NCI-H2107 treated with DMSO at 0.1 percent for 48 hours (cell line): ENCODE results near the gene ATP11A.

Experiments used
- DNase-seq: peaks from one replicate; lab custom pipeline; 2025; ENCODE audit not compliant: unreplicated experiment; lab: John Stamatoyannopoulos, UW

The ATP11A gene

DNA sequence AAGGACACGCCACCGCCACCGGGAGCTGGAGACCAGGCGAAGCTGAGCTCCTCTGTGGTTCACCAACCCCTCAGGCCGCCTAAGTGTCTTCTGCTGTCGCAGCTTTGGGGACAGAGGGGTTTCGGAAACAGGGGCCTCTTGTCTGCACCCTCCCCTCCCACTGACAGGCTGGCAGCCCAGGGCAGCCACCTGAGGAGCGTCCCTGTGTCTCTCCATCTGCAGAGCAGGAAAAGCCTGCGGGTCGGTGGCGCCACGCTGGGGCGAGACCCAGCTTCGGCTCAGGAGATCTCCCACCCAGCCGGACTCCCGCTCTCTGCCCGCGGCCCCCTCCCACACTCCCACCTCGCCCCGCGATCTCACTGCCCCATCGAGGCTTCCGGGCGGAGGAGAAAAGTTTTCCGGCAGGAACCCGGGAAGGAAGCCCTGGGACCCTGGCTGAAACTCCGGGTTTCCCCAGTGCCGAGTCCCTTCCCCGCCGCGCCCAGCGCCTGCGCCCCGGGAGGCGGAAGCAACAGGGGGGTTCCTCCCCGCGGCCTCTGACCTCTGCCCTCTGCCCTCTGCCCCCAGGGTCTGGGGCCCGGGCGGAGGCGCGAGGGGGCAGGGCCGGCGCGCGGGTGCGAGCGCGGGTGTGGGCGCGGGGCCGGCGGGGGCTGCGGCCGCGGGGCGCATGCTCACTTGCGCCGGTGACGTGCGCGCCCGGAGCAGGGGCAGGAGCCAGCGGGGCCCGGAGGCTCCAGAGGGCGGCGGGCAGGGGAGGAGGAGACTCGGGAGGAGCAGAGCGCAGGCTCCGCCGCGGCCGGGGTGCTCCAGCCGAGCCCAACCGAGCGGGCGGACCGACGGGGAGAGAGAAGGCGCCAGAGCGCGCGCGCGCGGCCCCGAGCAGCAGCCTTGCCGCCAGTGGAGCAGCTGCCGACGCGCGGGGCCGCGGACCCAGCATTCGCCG, at the start of gene ATP11A:
Gene ATP11A (plus strand): TSS at position 736 of the 943 bp plus-strand sequence. CDS start 379 bp downstream, outside the sequence.
- DNase-seq, result peak; percentile 43

- DNase-seq, result no peak
Measured at GRCh38 chr13:112641456-112642089, 48.3 kb upstream of the ATP11A start.

DNA sequence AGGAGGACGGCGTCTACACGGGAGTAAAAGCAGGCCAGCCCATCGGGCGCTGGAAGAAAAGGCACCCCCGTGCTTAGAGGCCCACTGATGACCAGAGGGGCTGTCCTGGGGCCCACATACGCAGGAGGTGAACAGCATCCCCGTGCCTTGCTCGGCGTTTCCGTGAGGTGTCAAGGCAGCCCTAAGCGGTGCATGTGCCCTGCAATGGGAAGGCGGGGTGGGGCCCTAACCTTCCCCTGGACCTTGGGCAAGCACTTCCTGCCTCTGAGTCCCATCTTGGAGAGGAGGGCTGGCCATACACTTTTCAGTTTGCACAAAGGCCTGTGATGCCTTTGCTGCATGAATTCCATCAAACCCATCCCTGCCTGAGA, 47.8 kb upstream of the ATP11A start:
- DNase-seq, result no peak

DNA sequence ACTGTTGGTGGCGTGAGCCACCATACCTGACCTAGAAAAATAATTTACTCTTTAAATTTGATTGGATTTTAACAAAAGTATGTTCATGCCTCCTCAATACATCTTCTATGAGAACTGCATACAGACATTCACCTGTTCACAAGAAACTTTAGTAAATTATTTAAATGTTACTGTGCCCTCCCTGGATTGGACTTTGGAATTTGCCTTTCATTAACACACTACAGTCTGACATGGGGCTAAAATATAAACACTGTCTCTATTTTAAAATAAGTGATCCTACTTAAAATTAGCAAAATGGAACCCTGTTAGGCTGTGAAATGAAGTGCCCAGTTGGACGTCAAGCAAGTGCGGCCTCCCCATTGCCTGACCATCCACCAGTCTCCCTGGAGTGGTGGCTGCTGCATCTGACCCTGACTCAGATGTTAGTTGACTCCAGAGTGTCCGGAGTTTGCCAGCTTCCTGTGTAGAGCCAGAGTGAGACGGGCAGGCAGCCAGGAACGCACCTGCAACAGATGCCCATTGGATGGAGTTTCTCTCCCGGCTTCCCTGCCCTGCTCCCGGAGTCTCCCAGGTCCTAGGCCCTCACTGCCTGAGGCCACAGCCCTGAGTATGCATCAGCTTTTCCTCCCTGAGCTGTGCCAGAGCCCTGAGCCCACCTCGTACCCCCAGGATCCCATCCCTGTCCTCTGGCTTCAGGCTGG, 45.9 kb upstream of the ATP11A start:
- no peak for DNase-seq

DNA sequence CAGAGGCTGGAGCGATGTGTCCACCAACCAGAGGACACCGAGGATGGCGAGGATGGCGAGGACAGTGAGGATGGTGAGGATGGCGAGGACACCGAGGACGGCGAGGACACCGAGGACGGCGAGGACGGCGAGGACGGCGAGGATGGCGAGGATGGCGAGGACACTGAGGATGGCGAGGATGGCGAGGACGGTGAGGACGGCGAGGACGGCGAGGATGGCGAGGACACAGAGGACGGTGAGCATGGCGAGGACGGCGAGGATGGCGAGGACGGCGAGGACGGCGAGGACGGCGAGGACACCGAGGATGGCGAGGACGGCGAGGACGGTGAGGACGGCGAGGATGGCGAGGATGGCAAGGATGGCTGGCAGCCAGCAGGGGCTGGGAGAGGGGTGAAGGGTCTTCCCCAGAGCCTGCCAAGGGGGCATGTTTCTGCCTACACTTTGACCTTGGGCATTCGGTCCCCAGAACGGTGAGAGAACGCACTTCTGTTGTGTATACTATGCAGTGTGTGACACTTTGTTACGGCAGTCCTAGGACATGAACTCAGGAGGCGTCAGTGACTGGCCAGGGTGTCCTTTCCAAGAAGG, 44.4 kb upstream of the ATP11A start:
- DNase-seq, result no peak

DNA sequence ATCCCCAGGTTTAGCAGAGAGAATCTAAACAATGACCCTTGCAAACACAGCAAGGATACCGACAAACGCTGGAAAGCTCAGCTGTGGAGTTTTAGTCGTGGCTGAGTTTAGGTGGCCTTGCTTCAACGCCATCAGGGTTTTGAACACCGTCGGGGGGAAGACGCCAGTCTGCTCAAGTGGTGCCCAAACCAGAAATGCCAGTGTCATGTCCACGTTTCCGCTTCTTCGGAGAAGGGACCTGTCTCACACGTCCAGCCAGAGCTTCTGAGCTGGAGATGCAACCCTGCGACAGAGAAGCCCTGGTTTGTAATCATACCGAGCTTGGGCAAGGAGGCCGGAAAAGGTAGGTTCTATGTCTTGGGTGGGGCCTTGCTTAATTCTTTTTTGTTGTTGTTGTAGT, 42.6 kb upstream of the ATP11A start:
- no peak for DNase-seq

GRCh38 chr13:112648101-112648500, 41.7 kb upstream of the ATP11A start:
- no peak for DNase-seq

- DNase-seq, result no peak
Measured at GRCh38 chr13:112648966-112649690, 40.7 kb upstream of the ATP11A start.

- no peak for DNase-seq
Measured at GRCh38 chr13:112651311-112651710, 38.5 kb upstream of the ATP11A start.

GRCh38 chr13:112651750-112652511, 37.9 kb upstream of the ATP11A start:
- DNase-seq, result no peak

GRCh38 chr13:112652512-112653070, 37.2 kb upstream of the ATP11A start:
- DNase-seq, result no peak

DNA sequence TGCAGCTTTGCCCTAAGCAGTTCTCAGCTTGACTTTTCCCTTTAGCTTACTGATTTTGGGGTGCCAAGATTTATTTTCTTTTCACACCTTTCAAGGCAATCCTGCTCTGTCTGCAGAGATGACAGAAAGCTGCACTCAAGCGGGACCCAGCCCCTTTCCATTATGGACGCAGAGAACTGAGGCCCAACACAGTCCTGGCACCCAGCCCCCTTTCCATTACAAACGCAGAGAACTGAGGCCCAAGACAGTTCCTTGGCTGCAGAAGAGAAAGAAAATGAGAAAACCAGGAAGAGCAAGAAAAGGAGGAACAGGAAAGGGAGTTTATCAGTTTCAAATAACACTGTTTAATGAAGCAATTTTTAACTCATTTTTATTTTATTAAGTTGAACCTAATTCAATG, 36.8 kb upstream of the ATP11A start:
- DNase-seq, result no peak

DNA sequence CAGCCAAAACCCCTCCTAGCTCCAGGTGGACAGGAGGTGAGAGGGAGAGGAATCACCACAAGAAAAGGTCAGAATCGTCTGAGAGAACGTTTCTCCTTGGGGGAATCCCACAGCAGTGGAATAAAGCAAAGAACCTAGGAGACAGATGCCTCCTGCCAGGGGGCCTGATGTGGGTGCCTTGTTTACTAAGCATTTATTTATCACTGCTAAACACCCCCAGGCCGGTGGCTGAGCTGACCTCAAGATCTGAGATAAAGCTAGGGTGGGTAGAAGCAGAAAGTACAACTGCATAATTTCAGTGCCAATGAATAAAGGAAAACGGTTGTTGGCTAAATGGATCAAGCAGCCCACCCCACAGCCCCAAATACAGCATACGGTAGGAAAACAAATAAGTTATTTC, 33.9 kb upstream of the ATP11A start:
- no peak for DNase-seq

GRCh38 chr13:112657850-112658445, 31.9 kb upstream of the ATP11A start:
- no peak for DNase-seq

DNA sequence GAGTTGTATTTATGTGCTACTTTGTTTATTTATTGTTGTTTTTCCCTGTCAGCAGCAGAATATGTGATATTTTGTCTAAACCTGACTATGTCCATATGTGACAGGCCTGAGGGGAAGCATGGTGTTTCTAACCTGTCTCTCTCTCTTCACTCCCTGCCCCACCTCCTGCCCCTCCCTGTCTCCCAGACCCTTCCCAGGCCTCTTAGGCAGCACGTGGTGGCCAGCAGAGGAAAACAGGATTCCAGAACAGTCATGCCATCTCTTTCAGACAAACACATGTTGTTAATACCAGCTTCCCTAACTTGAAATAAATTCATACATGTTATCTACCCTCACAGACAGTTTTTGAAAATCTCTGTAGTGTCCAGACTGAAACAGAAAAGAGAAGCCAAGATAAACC, 31.0 kb upstream of the ATP11A start:
- DNase-seq, result no peak

- no peak for DNase-seq
Measured at GRCh38 chr13:112661291-112661690, 28.5 kb upstream of the ATP11A start.

DNA sequence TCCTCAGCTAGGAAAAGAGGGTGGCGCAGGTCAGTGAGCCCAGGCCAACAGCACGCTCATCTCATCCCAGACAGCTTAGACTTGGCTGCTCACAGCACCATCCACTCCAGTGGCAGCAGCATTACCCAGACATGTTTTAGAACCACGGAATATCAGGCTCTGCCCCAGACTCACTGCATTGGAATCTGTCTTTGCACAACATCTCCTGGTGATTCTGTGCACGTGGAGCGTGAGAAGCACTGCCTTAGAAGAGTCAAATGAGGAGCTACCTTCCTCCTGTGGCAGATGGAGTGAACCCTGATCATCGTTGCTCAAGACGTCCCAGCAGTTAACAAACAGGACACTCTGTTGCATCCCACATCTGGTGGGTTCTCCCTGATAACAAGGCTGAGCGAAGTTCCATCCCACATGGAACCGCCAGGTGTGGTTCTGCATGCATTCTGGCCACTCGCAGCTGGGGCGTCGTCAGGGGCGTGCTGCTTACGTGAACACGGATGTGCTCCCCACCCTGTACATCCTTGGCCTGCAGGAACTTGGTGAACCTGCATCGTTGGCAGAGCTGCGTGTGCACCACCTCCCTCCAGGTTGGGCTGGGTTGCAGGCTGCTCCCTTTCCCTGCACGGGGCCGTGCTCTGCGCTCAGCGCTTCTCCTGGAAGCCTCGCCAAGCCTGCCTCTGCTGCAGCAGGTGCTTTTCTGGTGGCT, 25.2 kb upstream of the ATP11A start:
- DNase-seq, result no peak

DNA sequence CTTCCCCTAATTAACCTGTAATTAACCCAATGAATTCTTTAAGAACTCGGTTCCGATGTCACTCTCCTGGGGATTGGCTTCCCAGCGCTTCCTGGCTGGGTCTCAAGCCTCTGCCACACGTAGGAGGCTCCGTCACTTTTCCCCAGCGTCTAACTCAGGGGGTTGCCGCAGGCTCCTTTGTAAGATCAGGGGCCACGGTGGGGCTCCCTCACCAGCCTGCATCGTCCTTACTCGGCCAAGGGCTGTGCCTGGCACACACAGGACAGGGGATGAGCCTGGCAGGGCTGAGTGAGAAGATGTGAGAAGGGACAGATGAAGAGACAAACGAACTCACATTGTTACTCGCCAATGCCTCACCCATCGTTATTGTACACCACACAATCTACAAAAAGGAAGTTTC, 20.9 kb upstream of the ATP11A start:
- DNase-seq, result no peak
